H9 (cell line): ENCODE measurements around the gene NCKAP5. TPM values are rescaled to one million over a fixed set of nuclear protein-coding genes. Genes with fewer than 3 reads are reported as not detected.

Experiments
- DNase-seq: peaks from one replicate; pipeline ENCODE4 v3.0.0-alpha.2; 2017
- H2AFZ ChIP-seq: one replicate; pipeline ENCODE4 v1.6.1; 2013; ENCODE audit warnings: mild to moderate bottlenecking, low read length, control low read depth, moderate library complexity
- H2AK5ac ChIP-seq: 2 replicates; pipeline ENCODE4 v1.6.1; 2013; ENCODE audit warnings: low read length, control low read depth, mixed read lengths; ENCODE audit not compliant: insufficient read length
- H2BK120ac ChIP-seq: one replicate; pipeline ENCODE4 v1.6.1; 2013; ENCODE audit warnings: low read depth, mild to moderate bottlenecking, low read length, control low read depth, inconsistent platforms; ENCODE audit not compliant: poor library complexity, severe bottlenecking
- H2BK12ac ChIP-seq: 2 replicates; pipeline ENCODE4 v1.6.1; 2013; ENCODE audit warnings: low read length, control low read depth, mixed read lengths, low read depth; ENCODE audit not compliant: insufficient read length
- H2BK15ac ChIP-seq: 2 replicates; pipeline ENCODE4 v1.6.1; 2013; ENCODE audit warnings: low read depth, low read length, control low read depth
- H2BK20ac ChIP-seq: one replicate; pipeline ENCODE4 v1.6.1; 2013; ENCODE audit warnings: low read depth, mild to moderate bottlenecking, low read length, control low read depth, inconsistent platforms; ENCODE audit not compliant: poor library complexity, severe bottlenecking
- H2BK5ac ChIP-seq: 2 replicates; pipeline ENCODE4 v1.6.1; 2013; ENCODE audit warnings: low read length, control low read depth, mixed read lengths; ENCODE audit not compliant: insufficient read length
- H3K14ac ChIP-seq: 2 replicates; pipeline ENCODE4 v1.6.1; 2013; ENCODE audit warnings: low read length, control low read depth; ENCODE audit not compliant: insufficient read depth
- H3K18ac ChIP-seq: 2 replicates; pipeline ENCODE4 v1.6.1; 2013; ENCODE audit warnings: low read depth, mild to moderate bottlenecking, mixed read lengths, low read length, control low read depth; ENCODE audit not compliant: insufficient read length
- H3K23ac ChIP-seq: 2 replicates; pipeline ENCODE4 v1.6.1; 2013; ENCODE audit warnings: low read length, control low read depth, mixed read lengths, low read depth; ENCODE audit not compliant: insufficient read length
- H3K23me2 ChIP-seq: 2 replicates; pipeline ENCODE4 v1.6.1; 2013; ENCODE audit warnings: low read depth, mild to moderate bottlenecking, mixed read lengths, low read length, control low read depth; ENCODE audit not compliant: insufficient read length, poor library complexity, severe bottlenecking
- H3K27ac ChIP-seq: 2 replicates; pipeline ENCODE4 v1.5.1; 2013; ENCODE audit warnings: low read length, control low read depth, mixed read lengths, low read depth; ENCODE audit not compliant: insufficient read length
- H3K27me3 ChIP-seq: 2 replicates; pipeline ENCODE4 v1.6.1; 2013; ENCODE audit warnings: low read length, control low read depth, inconsistent platforms; ENCODE audit not compliant: insufficient read depth
- H3K4ac ChIP-seq: 2 replicates; pipeline ENCODE4 v1.6.1; 2013; ENCODE audit warnings: low read depth, mild to moderate bottlenecking, control low read depth, inconsistent platforms, low read length, moderate library complexity
- H3K4me1 ChIP-seq: 2 replicates; pipeline ENCODE4 v1.6.1; 2013; ENCODE audit warnings: low read length, control low read depth, inconsistent platforms; ENCODE audit not compliant: insufficient read depth
- H3K4me2 ChIP-seq: 2 replicates; pipeline ENCODE4 v1.6.1; 2013; ENCODE audit warnings: low read length, control low read depth, mixed read lengths; ENCODE audit not compliant: insufficient read length, insufficient read depth
- H3K56ac ChIP-seq: 2 replicates; pipeline ENCODE4 v1.6.1; 2013; ENCODE audit warnings: low read depth, mild to moderate bottlenecking, mixed read lengths, low read length, control low read depth; ENCODE audit not compliant: insufficient read length
- H3K79me1 ChIP-seq: 2 replicates; pipeline ENCODE4 v1.6.1; 2013; ENCODE audit warnings: low read depth, mild to moderate bottlenecking, moderate library complexity, low read length, control low read depth, inconsistent platforms; ENCODE audit not compliant: insufficient read depth, poor library complexity, severe bottlenecking
- H3K79me2 ChIP-seq: 2 replicates; pipeline ENCODE4 v1.6.1; 2013; ENCODE audit warnings: low read length, control low read depth, inconsistent platforms; ENCODE audit not compliant: insufficient read depth
- H3K9ac ChIP-seq: 2 replicates; pipeline ENCODE4 v1.6.1; 2013; ENCODE audit warnings: low read length, control low read depth, mixed read lengths; ENCODE audit not compliant: insufficient read length; ENCODE audit errors: extremely low read depth
- H3K9me3 ChIP-seq: one replicate; pipeline ENCODE4 v1.6.1; 2013; ENCODE audit warnings: low read depth, low read length, inconsistent platforms; ENCODE audit not compliant: control insufficient read depth
- H3T11ph ChIP-seq: one replicate; pipeline ENCODE4 v1.6.1; 2013; ENCODE audit warnings: mild to moderate bottlenecking, low read length, control low read depth, inconsistent platforms
- H4K20me1 ChIP-seq: one replicate; pipeline ENCODE4 v1.6.1; 2013; ENCODE audit not compliant: control insufficient read depth, insufficient read length, insufficient read depth
- H4K5ac ChIP-seq: 2 replicates; pipeline ENCODE4 v1.6.1; 2013; ENCODE audit warnings: low read depth, mild to moderate bottlenecking, mixed read lengths, low read length, control low read depth; ENCODE audit not compliant: insufficient read length
- H4K8ac ChIP-seq: replicated peaks from 2 replicates; pipeline ENCODE4 v1.6.1; 2013; ENCODE audit warnings: low read length, control low read depth, mixed read lengths, low read depth; ENCODE audit not compliant: insufficient read length
- H4K91ac ChIP-seq: 2 replicates; pipeline ENCODE4 v1.6.1; 2013; ENCODE audit warnings: low read depth, mild to moderate bottlenecking, moderate library complexity, mixed read lengths, low read length, control low read depth; ENCODE audit not compliant: insufficient read length
- H3K27ac Mint-ChIP-seq, 3 experiments: 2 replicates in 2 of 3; 3 replicates in 1 of 3; pipeline ENCODE4 v1.8.0; 2020 to 2021; ENCODE audit warnings: mixed read lengths in 3 of 3, mild to moderate bottlenecking in 1 of 3, moderate library complexity in 1 of 3
- H3K27me3 Mint-ChIP-seq: 2 replicates; pipeline ENCODE4 v1.8.0; 2021; ENCODE audit warnings: low read depth, mild to moderate bottlenecking, moderate library complexity, mixed read lengths
- H3K36me3 Mint-ChIP-seq, 3 experiments: 2 replicates in 2 of 3; 3 replicates in 1 of 3; pipeline ENCODE4 v1.8.0; 2020 to 2021; ENCODE audit warnings: low read depth in 3 of 3, mixed read lengths in 3 of 3; ENCODE audit not compliant: insufficient read depth in 1 of 3
- H3K4me1 Mint-ChIP-seq, 2 experiments: 2 replicates each; pipeline ENCODE4 v1.8.0; 2020; ENCODE audit warnings: mixed read lengths in 2 of 2
- H3K4me3 Mint-ChIP-seq, 2 experiments: 2 replicates in 1 of 2; 3 replicates in 1 of 2; pipeline ENCODE4 v1.8.0; 2020 to 2021; ENCODE audit warnings: mild to moderate bottlenecking in 2 of 2, mixed read lengths in 2 of 2, moderate library complexity in 1 of 2
- H3K9me3 Mint-ChIP-seq, 2 experiments: 2 replicates in 1 of 2; 3 replicates in 1 of 2; pipeline ENCODE4 v1.8.0; 2020; ENCODE audit warnings: mild to moderate bottlenecking in 2 of 2, mixed read lengths in 2 of 2, moderate library complexity in 1 of 2
- WGBS: extraction: QIAGEN DNeasy Blood & Tissue Kit; methylation state at CpG from one replicate; pipeline ENCODE4 v1.1.7; 2013; ENCODE audit warnings: missing lambda C conversion rate, low lambda C conversion rate, mixed read lengths; ENCODE audit not compliant: insufficient read length; ENCODE audit errors: extremely low coverage; 5-methylcytosine and 5-hydroxymethylcytosine counted together
- total RNA-seq: library from RNA; stranded (reverse); gene quantifications from 2 replicates; pipeline ENCODE4 v1.2.1, GENCODE V29; 2021
- TF ChIP-seq, protein P1 (sequence below): fragments of 200-600 bp; sonication (generic); conservative IDR thresholded peaks from 3 replicates; pipeline ENCODE4 v1.8.0; 2021; ENCODE audit warnings: antibody characterized with exemption, mild to moderate bottlenecking

NCKAP5 gene
- total RNA-seq, 1 experiment from 2014 or later: 0.26 TPM

DNA sequence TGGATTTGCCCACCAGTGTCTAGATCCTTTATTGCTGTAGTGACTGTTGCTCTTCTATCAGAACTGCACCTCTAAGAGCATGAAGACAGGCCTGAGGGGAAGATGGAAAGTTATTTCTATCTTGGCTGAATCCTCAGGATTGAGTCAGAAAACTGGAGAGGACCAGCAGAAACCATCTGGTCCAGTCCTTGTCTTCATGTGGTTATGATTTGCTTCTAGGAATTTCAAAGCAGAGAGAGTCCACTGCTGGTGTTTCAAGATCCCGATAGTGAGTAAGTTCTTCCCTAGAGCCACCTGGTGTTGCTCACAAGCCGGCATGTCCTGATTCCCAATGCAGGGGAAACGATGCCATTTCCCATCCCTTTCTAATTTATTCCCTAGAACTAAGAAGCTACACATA is 84.2 kb downstream of the NCKAP5 start:
- H3K9me3 Mint-ChIP-seq: no peaks in the 10 kb centered on the region
- WGBS: no CpG with 5 or more reads among the region's 3 CpGs

More for the DNA sequence above, 84.2 kb downstream of the NCKAP5 start:
- Mint-ChIP-seq H3K4me1 (no peaks in the 10 kb centered on the region), H3K4me3 (no peak overlapping the region), H3K27ac (no peak overlapping the region; a peak in 1 of 7 replicates), H3K36me3 (no peaks in the 10 kb centered on the region), H3K27me3 (no peaks in the 10 kb centered on the region)
- H4K20me1 ChIP-seq: no peaks in the 10 kb centered on the region
- TF ChIP-seq, protein P1, sequence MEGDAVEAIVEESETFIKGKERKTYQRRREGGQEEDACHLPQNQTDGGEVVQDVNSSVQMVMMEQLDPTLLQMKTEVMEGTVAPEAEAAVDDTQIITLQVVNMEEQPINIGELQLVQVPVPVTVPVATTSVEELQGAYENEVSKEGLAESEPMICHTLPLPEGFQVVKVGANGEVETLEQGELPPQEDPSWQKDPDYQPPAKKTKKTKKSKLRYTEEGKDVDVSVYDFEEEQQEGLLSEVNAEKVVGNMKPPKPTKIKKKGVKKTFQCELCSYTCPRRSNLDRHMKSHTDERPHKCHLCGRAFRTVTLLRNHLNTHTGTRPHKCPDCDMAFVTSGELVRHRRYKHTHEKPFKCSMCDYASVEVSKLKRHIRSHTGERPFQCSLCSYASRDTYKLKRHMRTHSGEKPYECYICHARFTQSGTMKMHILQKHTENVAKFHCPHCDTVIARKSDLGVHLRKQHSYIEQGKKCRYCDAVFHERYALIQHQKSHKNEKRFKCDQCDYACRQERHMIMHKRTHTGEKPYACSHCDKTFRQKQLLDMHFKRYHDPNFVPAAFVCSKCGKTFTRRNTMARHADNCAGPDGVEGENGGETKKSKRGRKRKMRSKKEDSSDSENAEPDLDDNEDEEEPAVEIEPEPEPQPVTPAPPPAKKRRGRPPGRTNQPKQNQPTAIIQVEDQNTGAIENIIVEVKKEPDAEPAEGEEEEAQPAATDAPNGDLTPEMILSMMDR: no peak
- H3K27ac ChIP-seq: no peak overlapping the region
- no peak overlapping the region for H2BK12ac ChIP-seq
- no peak overlapping the region for H4K5ac ChIP-seq
- no peak overlapping the region for H3K9ac ChIP-seq
- no peak overlapping the region for H4K91ac ChIP-seq
- no peaks in the 10 kb centered on the region for H3K79me2 ChIP-seq
- H2BK15ac ChIP-seq: no peak overlapping the region
- no peak overlapping the region for H3K4ac ChIP-seq
- H2BK5ac ChIP-seq: no peak overlapping the region
- no peak overlapping the region for H2BK120ac ChIP-seq
- no peaks in the 10 kb centered on the region for H3K23me2 ChIP-seq
- DNase-seq: no peak
- no peaks in the 10 kb centered on the region for H3K79me1 ChIP-seq
- H3K18ac ChIP-seq: no peak overlapping the region
- H3K56ac ChIP-seq: no peak overlapping the region
- no peak overlapping the region for H2AFZ ChIP-seq
- no peak overlapping the region for H3T11ph ChIP-seq
- no peaks in the 10 kb centered on the region for H3K27me3 ChIP-seq
- H3K9me3 ChIP-seq: no peaks in the 10 kb centered on the region
- H4K8ac ChIP-seq: no peak overlapping the region
- H2AK5ac ChIP-seq: no peak overlapping the region
- H3K23ac ChIP-seq: no peak overlapping the region
- H2BK20ac ChIP-seq: no peak overlapping the region
- no peak overlapping the region for H3K14ac ChIP-seq
- no peak overlapping the region for H3K4me2 ChIP-seq
- H3K4me1 ChIP-seq: no peaks in the 10 kb centered on the region
